GM10266 (cell line): Measurements from ENCODE around the gene ADAMTS7.

ENCODE experiments used
- DNase-seq: peaks from one replicate; pipeline ENCODE4 v3.0.0; 2012; ENCODE audit errors: extremely low spot score
- CTCF ChIP-seq: IDR thresholded peaks from 2 replicates; pipeline ENCODE4 v1.5.1; 2012; ENCODE audit warnings: mild to moderate bottlenecking, low read depth; ENCODE audit not compliant: control insufficient read depth, insufficient read depth; ENCODE audit errors: missing control alignments

The ADAMTS7 gene

GRCh38 chr15:78717956-78718656 is 93.2 kb downstream of the ADAMTS7 start:
- TF ChIP-seq CTCF = no peak
- DNase-seq = no peak

- TF ChIP-seq CTCF = no peak
- no peak for DNase-seq
These were observed 94.6 kb downstream of the ADAMTS7 start for GRCh38 chr15:78716651-78717050.

GRCh38 chr15:78715930-78716329 is 95.3 kb downstream of the ADAMTS7 start:
- no peak for DNase-seq
- TF ChIP-seq CTCF = no peak

- no peak for TF ChIP-seq CTCF
- DNase-seq = no peak
These were observed 95.8 kb downstream of the ADAMTS7 start for GRCh38 chr15:78715434-78715833.

GRCh38 chr15:78714890-78715289 is 96.4 kb downstream of the ADAMTS7 start:
- no peak for DNase-seq
- TF ChIP-seq CTCF = no peak

- no peak for DNase-seq
- no peak for TF ChIP-seq CTCF
These were observed 98.3 kb downstream of the ADAMTS7 start for GRCh38 chr15:78712797-78713515.

- no peak for TF ChIP-seq CTCF
- no peak for DNase-seq
These were observed 99.6 kb downstream of the ADAMTS7 start for GRCh38 chr15:78711638-78712037.
